Coronary artery (tissue), 2 donors: ENCODE measurements around the gene PUS7.
"Not testable (repeated sequence)": the region's sequence is repeated elsewhere in the genome, so short reads cannot be mapped to it uniquely, and the experiment has no call there.

Experiments used
- DNase-seq: peaks from one replicate; pipeline ENCODE4 v3.0.0-alpha.2; 2017; ENCODE audit warnings: low spot score
- H3K27ac ChIP-seq, 2 donors: fragments of 200-600 bp; sonication (generic); one replicate each; pipeline ENCODE4 v1.5.1; 2016 to 2019
- H3K4me3 ChIP-seq: fragments of 200-600 bp; sonication (generic); 2 replicates; pipeline ENCODE4 v1.5.1; 2016; ENCODE audit warnings: mild to moderate bottlenecking, moderate library complexity
- CTCF ChIP-seq: fragments of 200-600 bp; sonication (generic); IDR thresholded peaks from one replicate; pipeline ENCODE4 v1.5.1; 2019; ENCODE audit warnings: antibody characterized with exemption

PUS7 gene

GRCh38 chr7:105461518-105461917 lies 60.6 kb downstream of the PUS7 start:
- Histone ChIP-seq H3K4me3 (no peak overlapping the region), H3K27ac (no peak overlapping the region)
- TF ChIP-seq CTCF: no peak
- no peak for DNase-seq

GRCh38 chr7:105457619-105458225 lies 64.3 kb downstream of the PUS7 start:
- no peak for DNase-seq
- no peak overlapping the region for H3K4me3 ChIP-seq
- no peak for TF ChIP-seq CTCF
- H3K27ac ChIP-seq: no peak overlapping the region

- Histone ChIP-seq H3K27ac (no peak overlapping the region), H3K4me3 (no peak overlapping the region)
- DNase-seq: no peak
- TF ChIP-seq CTCF: no peak
Measured at GRCh38 chr7:105454921-105455320, 67.2 kb downstream of the PUS7 start.

- no peak for DNase-seq
- TF ChIP-seq CTCF: no peak
- H3K27ac ChIP-seq: no peak overlapping the region
- H3K4me3 ChIP-seq: no peak overlapping the region
Measured at GRCh38 chr7:105454095-105454747, 67.8 kb downstream of the PUS7 start.

GRCh38 chr7:105452085-105452484 lies 70.0 kb downstream of the PUS7 start:
- no peak for DNase-seq
- H3K4me3 ChIP-seq: no peak overlapping the region
- no peak for TF ChIP-seq CTCF
- H3K27ac ChIP-seq: no peak overlapping the region

- not testable (repeated sequence) for DNase-seq, H3K27ac ChIP-seq, H3K4me3 ChIP-seq
Measured at GRCh38 chr7:105450870-105451269, 71.2 kb downstream of the PUS7 start.

- H3K27ac ChIP-seq: no peak overlapping the region
- no peak overlapping the region for H3K4me3 ChIP-seq
- TF ChIP-seq CTCF: no peak
- no peak for DNase-seq
Measured at GRCh38 chr7:105450177-105450861, 71.8 kb downstream of the PUS7 start.
